Neuron (in vitro differentiated cells): ENCODE results near the gene ADIPOQ.
"Not testable (repeated sequence)": the region's sequence is repeated elsewhere in the genome, so short reads cannot be mapped to it uniquely, and the experiment has no call there.

ENCODE experiments used
- H2AFZ ChIP-seq: one replicate; pipeline ENCODE4 v1.6.1; 2013; ENCODE audit warnings: low read depth, mild to moderate bottlenecking, inconsistent platforms, low read length, moderate library complexity
- H3K27me3 ChIP-seq: one replicate; pipeline ENCODE4 v1.6.1; 2013; ENCODE audit warnings: low read length; ENCODE audit not compliant: insufficient read depth
- H3K36me3 ChIP-seq: one replicate; pipeline ENCODE4 v1.6.1; 2013; ENCODE audit warnings: low read length; ENCODE audit not compliant: insufficient read depth
- H3K4me1 ChIP-seq: one replicate; pipeline ENCODE4 v1.6.1; 2013; ENCODE audit warnings: low read length; ENCODE audit not compliant: insufficient read depth
- H3K4me3 ChIP-seq: 2 replicates; pipeline ENCODE4 v1.5.1; 2013; ENCODE audit warnings: mild to moderate bottlenecking, low read length, moderate library complexity
- H3K9me3 ChIP-seq: one replicate; pipeline ENCODE4 v1.6.1; 2013; ENCODE audit warnings: low read length

ADIPOQ gene

DNA sequence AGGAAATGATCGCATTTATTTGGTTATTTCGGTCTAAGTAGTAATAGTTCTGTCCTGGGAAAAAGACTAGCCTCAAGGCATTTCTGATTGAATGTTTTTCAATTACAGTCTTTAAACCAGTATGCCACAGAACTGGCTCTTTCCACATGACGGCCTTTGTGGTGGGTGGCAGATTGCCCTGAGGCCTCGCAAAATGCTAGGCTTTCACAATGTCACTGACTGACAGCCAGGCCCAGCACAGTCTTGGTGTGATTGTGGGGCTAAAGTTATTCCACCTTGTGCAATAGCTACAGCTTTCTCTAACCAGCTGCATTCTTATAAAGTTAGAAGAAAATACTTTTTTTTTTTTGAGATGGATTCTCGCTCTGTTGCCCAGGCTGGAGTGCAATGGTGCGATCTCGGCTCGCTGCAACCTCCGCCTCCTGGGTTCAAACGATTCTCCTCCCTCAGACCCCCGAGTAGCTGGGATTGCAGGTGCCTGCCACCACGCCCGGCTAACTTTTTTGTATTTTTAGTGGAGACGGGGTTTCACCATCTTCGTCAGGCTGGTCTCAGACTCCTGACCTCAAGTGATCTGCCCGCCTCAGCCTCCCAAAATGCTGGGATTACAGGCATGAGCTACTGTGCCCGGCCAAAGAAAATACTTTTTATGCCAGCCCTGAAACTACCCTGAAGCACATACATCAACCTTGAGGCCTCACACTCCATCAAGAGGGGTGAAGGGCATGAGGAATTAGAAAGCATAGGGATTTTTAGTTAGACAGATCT is 2.5 kb upstream of the ADIPOQ start:
- Histone ChIP-seq H3K4me1 (no peaks in the 10 kb centered on the region), H3K4me3 (no peak overlapping the region)

DNA sequence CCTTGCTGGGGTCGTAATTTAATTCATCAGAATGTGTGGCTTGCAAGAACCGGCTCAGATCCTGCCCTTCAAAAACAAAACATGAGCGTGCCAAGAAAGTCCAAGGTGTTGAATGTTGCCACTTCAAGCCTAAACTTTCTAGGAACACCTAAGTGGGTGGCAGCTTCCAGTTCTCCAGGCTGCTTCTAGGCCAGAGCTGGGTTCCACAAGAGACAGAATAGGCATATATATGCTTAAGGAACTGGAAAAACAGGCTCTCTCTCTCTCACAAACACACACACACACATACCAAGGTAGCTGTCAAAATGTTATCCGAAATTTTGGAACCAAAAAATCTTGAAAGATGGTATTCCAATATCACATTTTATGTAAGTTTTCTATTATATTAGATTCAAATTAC is 890 bp upstream of the ADIPOQ start:
- H2AFZ ChIP-seq: no peak overlapping the region
- H3K9me3 ChIP-seq: no peaks in the 10 kb centered on the region
- H3K4me1 ChIP-seq: no peaks in the 10 kb centered on the region
- H3K36me3 ChIP-seq: no peaks in the 10 kb centered on the region
- H3K4me3 ChIP-seq: no peak overlapping the region
- peaks cover 10% of the 10 kb centered on the region for H3K27me3 ChIP-seq

More for the DNA sequence above, 2.5 kb upstream of the ADIPOQ start:
- Histone ChIP-seq H3K9me3 (no peaks in the 10 kb centered on the region), H3K36me3 (no peaks in the 10 kb centered on the region), H3K27me3 (peaks cover 10% of the 10 kb centered on the region), H2AFZ (no peak overlapping the region)

DNA sequence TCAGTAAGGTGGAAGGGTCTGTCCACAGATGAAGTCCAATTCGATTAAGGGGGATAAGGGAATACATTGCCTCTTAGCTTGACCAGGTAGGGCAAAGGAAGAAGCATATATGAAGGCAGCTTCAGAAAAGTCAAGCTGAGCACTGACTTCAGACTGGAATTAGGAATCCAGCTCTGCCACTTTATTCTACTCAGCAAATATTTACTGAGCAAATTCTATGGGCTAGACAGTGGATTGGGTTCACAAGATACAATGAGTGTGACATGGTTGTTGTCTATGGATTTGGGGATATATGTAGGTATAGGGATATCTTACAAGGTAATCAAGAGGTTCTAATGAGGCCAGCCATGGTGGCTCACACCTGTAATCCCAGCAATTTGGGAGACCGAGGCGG is 526 bp downstream of the ADIPOQ start:
- no peak overlapping the region for H2AFZ ChIP-seq
- H3K36me3 ChIP-seq: no peaks in the 10 kb centered on the region
- no peaks in the 10 kb centered on the region for H3K4me1 ChIP-seq
- H3K9me3 ChIP-seq: no peaks in the 10 kb centered on the region
- H3K27me3 ChIP-seq: peaks cover 15% of the 10 kb centered on the region
- H3K4me3 ChIP-seq: no peak overlapping the region

DNA sequence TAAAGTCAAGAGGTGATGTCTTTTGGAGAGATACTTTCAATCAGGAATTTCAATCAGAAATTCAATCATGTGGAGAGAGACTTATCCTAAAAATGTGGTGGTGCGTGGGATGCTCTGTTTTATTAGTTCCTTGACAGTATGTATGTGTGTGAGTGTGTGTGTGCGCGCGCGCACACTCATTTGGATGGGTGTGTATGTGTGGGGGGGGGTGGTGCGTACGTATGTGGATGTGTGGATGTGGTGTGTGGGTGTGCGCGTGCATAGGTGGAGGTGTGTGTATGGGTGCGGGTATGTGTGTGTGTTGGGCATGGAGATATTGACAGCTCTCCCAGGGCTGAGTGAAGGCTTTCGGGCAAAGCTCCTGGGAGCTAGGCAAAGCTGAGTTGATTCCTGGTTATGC is 2.4 kb downstream of the ADIPOQ start:
- no peak overlapping the region for H2AFZ ChIP-seq
- no peaks in the 10 kb centered on the region for H3K9me3 ChIP-seq
- H3K27me3 ChIP-seq: peaks cover 15% of the 10 kb centered on the region
- H3K4me3 ChIP-seq: no peak overlapping the region
- no peaks in the 10 kb centered on the region for H3K36me3 ChIP-seq
- H3K4me1 ChIP-seq: no peaks in the 10 kb centered on the region

DNA sequence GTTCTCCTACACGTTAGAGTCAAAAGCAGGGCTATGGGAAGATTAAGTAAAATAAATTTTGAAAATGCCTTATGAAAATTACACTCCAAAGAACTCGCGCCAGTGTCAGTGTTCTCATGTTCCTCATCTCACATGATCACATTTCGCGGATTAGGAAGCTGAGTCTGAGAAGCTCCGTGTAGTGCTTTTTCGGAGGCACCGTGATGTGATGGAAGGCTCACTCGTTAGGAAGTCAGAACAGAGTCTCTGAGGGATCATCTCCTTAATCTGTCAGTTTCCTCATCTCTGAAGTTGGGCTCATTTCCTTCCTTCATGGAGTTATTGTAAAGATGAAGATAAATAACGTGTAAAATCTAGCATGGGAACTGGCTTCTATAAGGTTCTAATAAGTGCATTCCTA is 3.2 kb downstream of the ADIPOQ start:
- no peaks in the 10 kb centered on the region for H3K4me1 ChIP-seq
- H2AFZ ChIP-seq: no peak overlapping the region
- H3K4me3 ChIP-seq: no peak overlapping the region
- peaks cover 15% of the 10 kb centered on the region for H3K27me3 ChIP-seq
- no peaks in the 10 kb centered on the region for H3K36me3 ChIP-seq
- no peaks in the 10 kb centered on the region for H3K9me3 ChIP-seq

DNA sequence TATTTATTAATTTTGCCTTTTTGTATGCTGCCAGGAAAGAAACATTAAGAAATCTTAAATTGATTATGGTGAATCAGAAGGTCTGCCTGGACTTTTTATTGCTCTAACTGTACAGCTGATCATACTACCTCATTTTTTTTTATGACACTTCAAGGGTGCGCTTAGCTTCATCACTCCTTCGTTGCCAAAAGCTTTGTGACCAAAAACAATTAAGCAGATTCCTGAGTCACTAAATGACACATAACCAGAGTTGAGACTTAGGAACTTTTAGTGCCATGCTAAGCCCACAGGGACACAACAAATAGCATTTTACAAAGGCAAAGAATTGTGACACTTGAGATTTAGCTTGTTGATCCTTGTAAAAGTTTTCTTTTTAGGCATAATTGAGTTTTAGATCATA is 4.9 kb downstream of the ADIPOQ start:
- Histone ChIP-seq H3K4me1 (no peaks in the 10 kb centered on the region), H3K27me3 (peaks cover 10% of the 10 kb centered on the region)

DNA sequence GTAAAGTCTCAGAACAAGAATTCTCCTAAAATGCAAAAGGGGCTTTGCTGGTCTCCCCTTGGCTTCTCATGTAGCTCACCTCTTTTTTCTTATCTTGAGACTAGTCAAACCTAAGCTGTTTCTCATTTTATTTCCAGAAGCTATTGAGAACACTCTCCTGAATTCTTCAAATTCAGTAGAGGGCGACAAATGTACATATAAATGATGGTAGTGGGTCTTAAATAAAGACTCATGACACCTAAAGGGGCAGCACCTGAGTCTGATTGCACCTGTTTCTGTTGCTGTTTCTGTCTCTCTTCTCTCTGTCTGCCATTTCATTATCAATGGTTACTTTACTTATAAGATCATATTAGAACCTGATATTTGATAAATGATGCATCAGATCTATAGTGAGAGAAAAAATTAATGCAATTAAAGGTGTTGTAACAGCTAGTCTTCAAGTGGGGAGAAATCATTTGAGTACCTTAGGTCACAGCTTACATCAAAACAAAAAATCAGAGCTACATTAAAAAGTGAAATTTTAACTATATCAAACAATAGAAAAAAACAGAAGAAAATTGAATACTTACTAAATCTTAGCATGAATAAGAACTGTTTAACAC is 7.0 kb downstream of the ADIPOQ start:
- H3K9me3 ChIP-seq: no peaks in the 10 kb centered on the region
- no peak overlapping the region for H2AFZ ChIP-seq
- peaks cover 10% of the 10 kb centered on the region for H3K27me3 ChIP-seq
- H3K4me3 ChIP-seq: no peak overlapping the region
- H3K36me3 ChIP-seq: no peaks in the 10 kb centered on the region
- no peaks in the 10 kb centered on the region for H3K4me1 ChIP-seq

More for the DNA sequence above, 4.9 kb downstream of the ADIPOQ start:
- Histone ChIP-seq H3K4me3 (no peak overlapping the region), H2AFZ (no peak overlapping the region), H3K9me3 (no peaks in the 10 kb centered on the region), H3K36me3 (no peaks in the 10 kb centered on the region)

DNA sequence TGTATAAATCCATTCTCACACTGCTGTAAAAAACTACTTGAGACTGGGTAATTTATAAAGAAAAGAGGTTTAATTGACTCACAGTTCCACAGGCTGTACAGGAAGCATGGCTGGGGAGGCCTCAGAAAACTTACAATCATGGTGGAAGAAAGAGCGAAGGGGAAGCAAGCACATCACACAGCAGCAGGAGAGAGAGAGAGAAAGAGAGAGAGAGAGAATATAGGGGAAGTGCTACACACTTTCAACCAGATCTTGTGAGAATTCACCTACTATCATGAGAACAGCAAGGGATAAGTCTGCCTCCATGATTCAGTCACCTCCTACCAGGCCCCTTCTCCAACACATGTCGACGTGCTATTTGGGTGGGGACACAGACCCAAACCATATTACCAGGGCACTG is 9.3 kb downstream of the ADIPOQ start:
- H2AFZ ChIP-seq, H3K9me3 ChIP-seq, H3K36me3 ChIP-seq, H3K27me3 ChIP-seq, H3K4me3 ChIP-seq, H3K4me1 ChIP-seq: not testable (repeated sequence)

DNA sequence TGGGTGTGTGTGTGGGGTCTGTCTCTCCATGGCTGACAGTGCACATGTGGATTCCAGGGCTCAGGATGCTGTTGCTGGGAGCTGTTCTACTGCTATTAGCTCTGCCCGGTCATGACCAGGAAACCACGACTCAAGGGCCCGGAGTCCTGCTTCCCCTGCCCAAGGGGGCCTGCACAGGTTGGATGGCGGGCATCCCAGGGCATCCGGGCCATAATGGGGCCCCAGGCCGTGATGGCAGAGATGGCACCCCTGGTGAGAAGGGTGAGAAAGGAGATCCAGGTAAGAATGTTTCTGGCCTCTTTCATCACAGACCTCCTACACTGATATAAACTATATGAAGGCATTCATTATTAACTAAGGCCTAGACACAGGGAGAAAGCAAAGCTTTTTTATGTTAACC is 10.5 kb downstream of the ADIPOQ start:
- H3K4me3 ChIP-seq: no peak overlapping the region
- no peak overlapping the region for H2AFZ ChIP-seq
- peaks cover 5% of the 10 kb centered on the region for H3K27me3 ChIP-seq
- H3K36me3 ChIP-seq: no peaks in the 10 kb centered on the region
- H3K9me3 ChIP-seq: no peaks in the 10 kb centered on the region
- no peaks in the 10 kb centered on the region for H3K4me1 ChIP-seq

DNA sequence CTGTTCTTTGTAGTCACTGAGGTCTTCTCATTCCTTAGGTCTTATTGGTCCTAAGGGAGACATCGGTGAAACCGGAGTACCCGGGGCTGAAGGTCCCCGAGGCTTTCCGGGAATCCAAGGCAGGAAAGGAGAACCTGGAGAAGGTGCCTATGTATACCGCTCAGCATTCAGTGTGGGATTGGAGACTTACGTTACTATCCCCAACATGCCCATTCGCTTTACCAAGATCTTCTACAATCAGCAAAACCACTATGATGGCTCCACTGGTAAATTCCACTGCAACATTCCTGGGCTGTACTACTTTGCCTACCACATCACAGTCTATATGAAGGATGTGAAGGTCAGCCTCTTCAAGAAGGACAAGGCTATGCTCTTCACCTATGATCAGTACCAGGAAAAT is 11.6 kb downstream of the ADIPOQ start:
- Histone ChIP-seq H2AFZ (no peak overlapping the region), H3K9me3 (no peaks in the 10 kb centered on the region), H3K27me3 (peaks cover 5% of the 10 kb centered on the region), H3K4me1 (no peaks in the 10 kb centered on the region), H3K4me3 (no peak overlapping the region), H3K36me3 (no peaks in the 10 kb centered on the region)

DNA sequence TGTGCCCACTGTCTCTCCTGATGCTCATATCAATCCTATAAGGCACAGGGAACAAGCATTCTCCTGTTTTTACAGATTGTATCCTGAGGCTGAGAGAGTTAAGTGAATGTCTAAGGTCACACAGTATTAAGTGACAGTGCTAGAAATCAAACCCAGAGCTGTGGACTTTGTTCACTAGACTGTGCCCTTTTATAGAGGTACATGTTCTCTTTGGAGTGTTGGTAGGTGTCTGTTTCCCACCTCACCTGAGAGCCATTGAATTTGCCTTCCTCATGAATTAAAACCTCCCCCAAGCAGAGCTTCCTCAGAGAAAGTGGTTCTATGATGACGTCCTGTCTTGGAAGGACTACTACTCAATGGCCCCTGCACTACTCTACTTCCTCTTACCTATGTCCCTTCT is 12.4 kb downstream of the ADIPOQ start:
- Histone ChIP-seq H3K4me1 (no peaks in the 10 kb centered on the region), H3K4me3 (no peak overlapping the region), H3K36me3 (no peaks in the 10 kb centered on the region), H2AFZ (no peak overlapping the region), H3K9me3 (no peaks in the 10 kb centered on the region), H3K27me3 (peaks cover 5% of the 10 kb centered on the region)

DNA sequence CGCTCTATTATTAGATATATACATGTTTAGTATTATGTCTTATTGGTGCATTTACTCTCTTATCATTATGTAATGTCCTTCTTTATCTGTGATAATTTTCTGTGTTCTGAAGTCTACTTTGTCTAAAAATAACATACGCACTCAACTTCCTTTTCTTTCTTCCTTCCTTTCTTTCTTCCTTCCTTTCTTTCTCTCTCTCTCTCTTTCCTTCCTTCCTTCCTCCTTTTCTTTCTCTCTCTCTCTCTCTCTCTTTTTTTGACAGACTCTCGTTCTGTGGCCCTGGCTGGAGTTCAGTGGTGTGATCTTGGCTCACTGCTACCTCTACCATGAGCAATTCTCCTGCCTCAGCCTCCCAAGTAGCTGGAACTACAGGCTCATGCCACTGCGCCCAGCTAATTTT is 15.2 kb downstream of the ADIPOQ start:
- Histone ChIP-seq H3K36me3 (no peaks in the 10 kb centered on the region), H3K4me3 (no peak overlapping the region), H3K27me3 (no peaks in the 10 kb centered on the region), H3K4me1 (no peaks in the 10 kb centered on the region), H2AFZ (no peak overlapping the region), H3K9me3 (no peaks in the 10 kb centered on the region)

DNA sequence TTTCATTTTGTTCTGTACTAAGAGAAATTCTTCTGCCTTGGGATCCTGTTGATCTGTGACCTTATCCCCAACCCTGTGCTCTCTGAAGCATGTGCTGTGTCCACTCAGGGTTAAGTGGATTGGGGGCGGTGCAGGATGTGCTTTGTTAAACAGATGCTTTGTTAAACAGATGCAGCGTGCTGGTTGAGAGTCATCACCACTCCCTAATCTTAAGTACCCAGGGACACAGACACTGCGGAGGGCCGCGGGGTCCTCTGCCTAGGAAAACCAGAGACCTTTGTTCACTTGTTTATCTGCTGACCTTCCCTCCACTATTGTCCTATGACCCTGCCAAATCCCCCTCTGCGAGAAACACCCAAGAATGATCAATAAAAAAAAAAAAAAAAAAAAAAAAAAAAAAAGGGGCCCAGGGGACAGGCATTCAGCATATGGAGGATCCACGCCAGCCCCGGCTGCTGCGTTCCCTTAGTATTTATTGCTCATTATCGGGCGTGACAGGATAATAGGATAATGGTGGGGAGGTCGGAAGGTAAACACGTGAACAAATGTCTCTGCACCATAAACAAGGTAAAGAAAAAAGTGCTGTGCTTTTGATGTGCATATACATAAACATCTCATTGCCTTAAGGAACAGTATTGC is 22.8 kb downstream of the ADIPOQ start:
- not testable (repeated sequence) for H3K4me1 ChIP-seq, H3K36me3 ChIP-seq, H3K4me3 ChIP-seq, H2AFZ ChIP-seq, H3K9me3 ChIP-seq, H3K27me3 ChIP-seq
